NCI-H748 (cell line): Measurements from ENCODE around the gene MAL.

Source experiments
- DNase-seq: peaks from one replicate; lab custom pipeline; 2025; ENCODE audit not compliant: unreplicated experiment; lab: John Stamatoyannopoulos, UW

MAL gene

GRCh38 chr2:95047629-95048510 is 22.4 kb downstream of the MAL start:
- peak; percentile 58 for DNase-seq

GRCh38 chr2:95048825-95049682 is 23.5 kb downstream of the MAL start:
- no peak for DNase-seq

- no peak for DNase-seq
These were observed 24.1 kb downstream of the MAL start for GRCh38 chr2:95049683-95049955.

- DNase-seq: no peak
These were observed 24.5 kb downstream of the MAL start for GRCh38 chr2:95049961-95050360.

- DNase-seq: no peak
These were observed 25.1 kb downstream of the MAL start for GRCh38 chr2:95050385-95051300.

- no peak for DNase-seq
These were observed 26.1 kb downstream of the MAL start for GRCh38 chr2:95051626-95052025.

GRCh38 chr2:95052307-95052706 is 26.8 kb downstream of the MAL start:
- DNase-seq: peak; percentile 18

- no peak for DNase-seq
These were observed 27.4 kb downstream of the MAL start for GRCh38 chr2:95052804-95053479.

GRCh38 chr2:95053543-95053942 is 28.0 kb downstream of the MAL start:
- no peak for DNase-seq

- DNase-seq: no peak
These were observed 28.5 kb downstream of the MAL start for GRCh38 chr2:95054016-95054415.

- DNase-seq: no peak
These were observed 29.8 kb downstream of the MAL start for GRCh38 chr2:95055262-95055661.

GRCh38 chr2:95056044-95056443 is 30.5 kb downstream of the MAL start:
- DNase-seq: no peak

- DNase-seq: no peak
These were observed 31.3 kb downstream of the MAL start for GRCh38 chr2:95056461-95057459.

- DNase-seq: no peak
These were observed 32.2 kb downstream of the MAL start for GRCh38 chr2:95057535-95058370.

- no peak for DNase-seq
These were observed 33.0 kb downstream of the MAL start for GRCh38 chr2:95058466-95058988.

- DNase-seq: no peak
These were observed 33.6 kb downstream of the MAL start for GRCh38 chr2:95058989-95059641.

GRCh38 chr2:95059656-95060370 is 34.3 kb downstream of the MAL start:
- DNase-seq: no peak
